ENCODE results near the gene FSIP1.

Gene FSIP1

DNA sequence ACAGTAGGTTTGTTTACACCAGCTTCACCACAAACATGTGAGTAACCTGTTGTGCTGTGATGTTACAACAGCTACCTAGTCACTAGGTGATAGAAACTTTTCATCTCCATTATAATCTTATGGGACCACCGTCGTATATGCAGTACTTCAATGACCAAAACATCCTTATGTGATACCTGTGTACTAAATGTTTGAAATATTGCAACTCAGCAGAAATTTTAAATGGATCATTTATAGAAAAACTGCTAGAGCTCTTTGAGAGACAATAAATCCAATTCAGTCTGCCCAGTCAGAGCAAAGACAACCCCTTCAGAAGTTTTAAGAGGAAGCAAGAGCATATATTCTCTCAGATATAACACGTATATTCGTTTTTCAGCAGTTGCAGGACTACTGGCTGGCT lies 128.3 kb downstream of the FSIP1 start:
- in situ Hi-C loops (cut with HindIII; ENCODE audit: low sequenced_read_pairs): no loop called here

DNA sequence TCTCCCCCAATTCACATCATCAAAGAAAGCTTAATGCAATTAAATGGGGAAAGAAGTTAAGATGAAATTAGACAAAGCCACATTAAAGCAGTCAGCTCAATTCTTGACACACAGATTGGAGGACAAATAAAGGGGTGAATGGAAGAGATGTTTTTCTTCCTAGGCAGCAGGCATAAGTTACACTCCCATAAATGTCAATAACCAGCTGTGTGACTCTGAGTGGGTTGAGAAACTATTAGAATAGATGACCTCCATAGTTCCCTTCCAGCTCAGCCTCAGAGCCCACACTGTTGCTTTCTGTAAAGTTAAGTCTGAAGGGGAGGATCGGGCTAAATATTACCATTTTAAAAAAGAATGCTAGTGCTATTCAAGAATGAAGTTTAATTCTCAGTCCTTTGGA lies 130.8 kb downstream of the FSIP1 start:
- in situ Hi-C loops (cut with HindIII; ENCODE audit: low sequenced_read_pairs): no loop called here

GRCh38 chr15:39651295-39651694 lies 131.3 kb downstream of the FSIP1 start:
- in situ Hi-C loops (cut with HindIII; ENCODE audit: low sequenced_read_pairs): no loop called here

GRCh38 chr15:39649757-39650156 lies 132.9 kb downstream of the FSIP1 start:
- in situ Hi-C loops (cut with HindIII; ENCODE audit: low sequenced_read_pairs): no loop called here

DNA sequence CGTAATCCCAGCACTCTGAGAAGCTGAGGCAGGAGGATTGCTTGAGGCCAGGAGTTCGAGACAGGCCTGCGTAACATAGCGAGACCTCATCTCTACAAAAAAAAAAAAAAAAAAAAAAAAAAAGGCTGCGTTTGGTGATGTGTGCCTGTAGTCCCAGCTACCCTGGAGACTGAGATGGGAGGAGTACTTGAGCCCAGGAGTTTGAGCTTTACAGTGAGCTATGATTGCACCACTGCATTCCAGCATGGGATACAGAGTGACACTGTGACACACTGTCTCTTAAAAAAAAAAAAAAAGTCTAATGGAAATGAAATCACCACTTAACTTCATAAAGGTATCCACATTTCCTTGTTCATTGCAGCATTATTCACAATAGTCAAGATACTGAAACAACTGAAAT lies 136.2 kb downstream of the FSIP1 start:
- in situ Hi-C loops (cut with HindIII; ENCODE audit: low sequenced_read_pairs): no loop called here

DNA sequence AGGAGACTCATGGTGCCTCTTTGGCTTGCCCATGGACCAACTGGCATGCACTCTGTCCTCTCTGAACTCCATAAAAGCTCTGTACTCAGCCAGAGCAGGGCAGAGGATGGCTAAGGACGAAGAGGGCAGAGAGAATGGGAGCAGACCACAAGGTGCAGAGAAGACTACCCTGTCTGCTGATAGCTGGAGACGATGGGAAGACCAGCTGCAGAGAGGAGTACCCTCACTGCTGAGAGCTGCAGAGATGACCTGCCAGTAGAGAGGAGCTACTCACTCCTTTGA lies 136.7 kb downstream of the FSIP1 start:
- in situ Hi-C loops (cut with HindIII; ENCODE audit: low sequenced_read_pairs): no loop called here

DNA sequence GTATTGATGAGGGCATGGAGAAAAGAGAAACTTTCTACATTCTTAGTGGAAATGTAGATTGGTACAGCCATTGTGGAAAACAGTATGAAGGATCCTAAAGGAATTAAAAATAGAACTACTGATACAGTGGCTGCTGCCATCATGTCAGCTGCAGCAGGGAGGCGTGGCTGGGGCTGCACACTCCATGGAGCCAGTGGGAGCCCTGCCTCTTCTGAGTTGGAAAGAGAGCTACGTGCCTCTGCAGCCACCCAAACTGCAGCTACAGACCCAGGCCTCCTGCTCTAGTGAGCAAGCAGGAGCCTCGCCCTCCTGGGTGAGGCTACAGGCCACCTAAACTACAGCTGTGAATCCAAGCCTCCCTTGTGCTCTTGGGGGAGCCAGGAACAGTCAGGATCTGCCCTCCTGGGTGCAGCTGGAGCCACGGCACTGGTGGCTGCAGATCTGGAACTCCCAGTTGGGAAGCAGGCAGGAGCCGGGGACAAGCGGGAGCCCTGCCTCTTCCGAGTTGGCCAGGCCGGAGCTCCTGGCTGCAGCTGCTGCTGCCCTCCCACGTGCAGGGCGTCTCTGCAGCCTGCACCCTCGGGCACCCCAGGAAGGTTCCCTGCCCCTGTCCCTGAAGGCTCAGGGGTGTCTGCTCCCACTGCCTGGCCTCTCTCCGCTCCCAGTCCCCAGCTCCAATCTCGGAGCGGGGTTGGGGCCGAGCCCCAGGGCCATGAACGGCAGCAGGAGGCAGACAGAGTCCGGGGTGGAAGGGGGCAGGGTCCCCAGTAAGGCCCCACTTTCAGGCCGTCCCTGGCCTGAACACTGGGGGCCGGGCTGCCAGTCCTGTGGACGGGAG lies 137.3 kb downstream of the FSIP1 start:
- in situ Hi-C loops (cut with HindIII; ENCODE audit: low sequenced_read_pairs): no loop called here

DNA sequence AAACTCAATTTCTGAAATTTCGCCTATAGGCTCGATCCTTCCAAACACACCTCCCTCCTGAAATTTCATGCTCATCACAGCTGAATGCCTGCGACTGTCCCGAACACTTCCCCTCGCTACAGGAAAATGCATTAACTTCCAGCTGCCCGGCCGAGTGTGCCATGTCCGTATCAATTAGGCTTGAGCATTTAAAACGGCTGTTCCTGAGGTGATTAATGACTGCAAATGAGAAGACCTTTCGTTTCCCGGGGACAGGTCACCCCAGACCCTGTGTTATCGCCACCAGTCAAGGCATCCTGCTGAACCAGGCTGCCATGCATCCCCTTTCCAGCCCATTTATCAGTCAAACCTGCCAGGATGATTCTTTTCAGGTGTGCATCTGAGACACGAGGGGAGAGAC lies 138.5 kb downstream of the FSIP1 start:
- in situ Hi-C loops (cut with HindIII; ENCODE audit: low sequenced_read_pairs): no loop called here

DNA sequence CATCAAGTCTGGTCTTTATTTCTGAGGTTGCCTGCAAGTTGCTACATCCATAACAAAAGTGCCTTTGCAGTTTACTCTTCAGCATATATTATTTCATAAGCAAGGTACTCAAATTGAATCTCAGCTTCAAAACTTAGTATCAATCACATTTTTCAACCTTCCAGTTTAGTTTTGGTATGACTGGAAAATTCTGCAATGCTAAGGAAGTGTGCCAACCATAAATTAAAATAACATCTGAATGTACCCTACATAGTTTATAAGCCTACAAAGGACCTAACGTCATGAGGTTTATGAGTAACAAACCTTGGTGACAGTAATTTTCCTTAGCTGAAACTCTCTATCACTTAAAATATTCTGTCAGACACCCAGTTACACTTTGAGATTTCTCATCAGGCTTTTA lies 138.9 kb downstream of the FSIP1 start:
- in situ Hi-C loops (cut with HindIII; ENCODE audit: low sequenced_read_pairs): no loop called here

DNA sequence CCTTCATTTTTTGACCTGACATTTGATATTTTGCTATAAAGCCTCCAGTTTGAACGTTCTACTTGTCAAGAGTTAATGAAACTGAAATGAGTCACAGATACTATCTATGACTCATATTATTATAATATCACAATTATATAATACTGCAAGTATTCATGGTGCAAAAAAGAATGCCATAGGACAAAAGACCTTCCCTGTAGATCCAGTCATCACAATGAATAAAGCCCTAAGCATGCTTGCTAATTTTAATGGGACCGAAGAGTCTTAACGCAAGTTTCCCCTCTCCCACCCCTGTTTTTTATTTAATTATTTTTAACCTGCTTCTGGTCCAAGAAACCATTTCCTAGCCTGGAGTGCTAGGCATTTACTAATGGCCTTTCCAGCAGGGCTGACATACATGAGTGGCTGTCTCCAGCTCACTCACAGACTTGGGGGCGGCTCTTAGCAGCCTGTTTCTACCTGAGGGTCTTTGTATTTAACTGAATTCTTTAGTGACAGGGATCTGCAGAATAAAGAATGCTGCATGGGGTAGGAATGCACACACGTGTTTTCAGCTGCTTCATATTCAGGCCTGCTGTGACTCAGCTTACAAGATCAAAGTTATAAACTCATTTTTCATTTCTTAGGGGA lies 140.5 kb downstream of the FSIP1 start:
- in situ Hi-C loops (cut with HindIII; ENCODE audit: low sequenced_read_pairs): no loop called here

- in situ Hi-C loops (cut with HindIII; ENCODE audit: low sequenced_read_pairs): no loop called here
Observed at GRCh38 chr15:39641191-39641889, 141.3 kb downstream of the FSIP1 start.

DNA sequence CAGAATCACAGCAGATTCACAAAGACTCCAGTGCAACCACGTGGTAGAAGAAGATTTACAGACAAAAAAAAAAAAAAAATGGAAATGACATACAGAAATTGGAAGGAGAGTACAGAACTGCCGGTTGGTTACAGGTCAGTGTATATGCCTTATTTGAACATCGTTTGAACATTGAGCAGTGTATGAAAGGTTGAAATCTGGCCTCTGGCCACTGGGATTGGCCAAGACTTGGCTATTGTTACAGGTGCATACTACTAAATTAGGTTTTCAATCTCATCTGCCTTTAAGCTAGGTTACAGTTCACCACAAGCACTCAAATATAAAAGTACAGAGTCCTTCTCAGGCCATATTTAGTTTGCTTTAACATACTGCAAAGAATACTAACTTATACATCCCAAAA lies 142.0 kb downstream of the FSIP1 start:
- in situ Hi-C loops (cut with HindIII; ENCODE audit: low sequenced_read_pairs): no loop called here

DNA sequence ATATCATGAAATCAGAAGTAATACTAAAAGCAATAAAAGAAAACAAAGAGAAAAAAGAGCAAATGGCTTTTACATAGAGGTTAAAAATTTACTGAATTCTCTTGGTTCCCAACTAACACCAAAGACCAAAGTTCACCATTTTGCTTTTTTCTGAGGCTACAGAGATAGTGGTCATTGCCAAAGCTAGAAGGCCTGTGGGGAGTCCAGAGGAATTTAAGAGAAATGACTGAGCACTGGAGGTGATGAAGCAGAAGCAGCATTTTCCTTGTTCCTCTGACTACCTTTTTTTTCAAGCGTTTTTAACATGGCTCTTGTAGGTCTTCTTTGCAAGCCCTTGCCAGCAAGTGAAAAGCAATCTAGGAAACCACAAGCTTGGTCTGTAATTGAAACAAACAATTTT lies 143.6 kb downstream of the FSIP1 start:
- in situ Hi-C loops (cut with HindIII; ENCODE audit: low sequenced_read_pairs): no loop called here

DNA sequence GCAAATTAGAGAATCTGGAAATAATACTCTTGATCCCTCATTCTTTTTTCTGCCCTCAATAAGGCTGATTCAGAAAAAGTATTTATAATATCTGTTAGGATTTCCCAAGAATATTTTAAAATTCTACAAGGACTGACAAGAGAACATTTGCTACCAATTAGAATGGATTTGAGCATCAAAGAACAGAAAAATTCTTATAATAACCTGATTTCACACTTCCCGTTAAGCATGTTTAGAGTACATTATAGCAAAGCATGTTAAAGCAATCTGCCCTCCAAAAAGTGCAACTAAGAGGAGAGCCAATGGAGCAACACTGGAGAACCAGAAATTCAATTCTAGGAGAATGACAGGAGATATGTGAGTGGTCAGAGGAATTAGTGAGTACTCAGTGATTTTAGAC lies 144.6 kb downstream of the FSIP1 start:
- in situ Hi-C loops (cut with HindIII; ENCODE audit: low sequenced_read_pairs): no loop called here

- in situ Hi-C loops (cut with HindIII; ENCODE audit: low sequenced_read_pairs): loop anchor here (5.0 kb wide), 1 partner anchor 91 kb away; no protein-coding TSS in a partner anchor
Observed at GRCh38 chr15:39631357-39631756, 151.3 kb downstream of the FSIP1 start.

DNA sequence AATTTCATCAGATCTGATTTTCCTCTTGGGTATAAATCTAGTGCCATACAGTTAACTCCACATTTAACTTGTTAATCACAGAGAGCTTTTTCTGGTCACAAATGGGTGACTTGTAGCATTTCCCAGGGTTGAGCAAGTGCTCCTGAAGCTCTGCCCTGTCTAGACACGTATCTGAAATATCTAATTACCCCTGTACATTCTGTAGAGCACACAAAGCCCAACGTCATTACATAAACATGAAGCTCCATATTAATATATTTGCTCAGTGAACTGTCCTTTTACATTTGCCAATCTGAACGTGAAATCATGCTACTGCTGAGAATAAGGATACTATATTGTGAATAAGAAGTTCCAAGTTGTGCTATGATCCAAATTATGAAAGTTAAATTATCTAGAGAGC lies 152.7 kb downstream of the FSIP1 start:
- in situ Hi-C loops (cut with HindIII; ENCODE audit: low sequenced_read_pairs): loop anchor here (5.0 kb wide), 1 partner anchor 92 kb away; no protein-coding TSS in a partner anchor

DNA sequence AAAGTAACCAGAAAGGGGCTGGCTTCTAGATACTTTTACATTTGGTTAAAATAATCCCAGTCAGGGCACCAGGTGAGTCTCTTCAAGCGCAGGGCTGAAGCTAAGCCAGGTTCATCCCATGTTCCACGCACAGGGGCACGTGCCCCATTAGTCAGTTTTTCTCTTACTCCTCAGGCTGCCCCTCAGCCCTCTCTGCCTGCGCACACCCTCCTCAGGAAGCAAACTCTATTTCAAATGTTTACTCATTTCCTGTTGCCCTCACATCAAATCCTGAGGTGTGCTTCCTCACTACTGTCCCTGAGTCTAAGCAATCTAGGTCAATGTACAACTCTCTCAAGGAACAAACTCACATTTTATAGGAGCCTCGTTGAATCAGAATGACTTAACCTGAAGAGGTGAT lies 153.3 kb downstream of the FSIP1 start:
- in situ Hi-C loops (cut with HindIII; ENCODE audit: low sequenced_read_pairs): no loop called here

DNA sequence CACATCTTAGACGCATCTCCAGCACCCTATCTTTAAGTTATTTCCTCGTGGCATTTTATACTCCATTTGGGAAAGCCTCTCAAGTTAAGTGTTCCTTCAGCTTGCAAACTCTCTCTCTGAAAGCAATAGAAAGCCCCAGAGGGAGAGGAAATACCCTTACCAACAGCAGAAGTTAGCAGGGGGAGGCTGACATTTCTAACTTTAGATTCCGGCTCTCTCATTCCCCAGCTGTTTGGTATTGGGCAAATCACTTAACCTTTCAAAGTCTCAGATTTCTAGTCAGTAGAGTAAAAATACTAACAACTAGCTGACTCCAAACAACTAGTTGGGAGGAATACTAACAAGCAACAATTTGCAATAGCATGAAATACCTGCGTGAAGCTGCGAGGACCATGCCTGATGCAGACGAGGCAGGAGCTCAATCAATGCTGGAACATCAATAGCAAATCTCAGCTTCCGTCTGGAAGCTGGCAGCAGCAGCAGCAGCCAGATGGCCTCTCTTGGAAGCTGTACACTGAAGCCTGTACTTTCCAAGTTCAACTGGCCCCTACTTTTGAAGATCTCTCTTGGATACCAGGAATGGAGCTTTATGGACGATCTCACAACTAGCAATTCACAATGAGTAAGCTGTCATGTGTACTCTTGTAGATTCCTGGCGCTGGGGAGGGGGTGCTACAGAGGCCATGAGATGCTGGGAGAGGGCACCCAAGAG lies 153.9 kb downstream of the FSIP1 start:
- in situ Hi-C loops (cut with HindIII; ENCODE audit: low sequenced_read_pairs): no loop called here

- in situ Hi-C loops (cut with HindIII; ENCODE audit: low sequenced_read_pairs): no loop called here
Observed at GRCh38 chr15:39628144-39628508, 154.5 kb downstream of the FSIP1 start.

DNA sequence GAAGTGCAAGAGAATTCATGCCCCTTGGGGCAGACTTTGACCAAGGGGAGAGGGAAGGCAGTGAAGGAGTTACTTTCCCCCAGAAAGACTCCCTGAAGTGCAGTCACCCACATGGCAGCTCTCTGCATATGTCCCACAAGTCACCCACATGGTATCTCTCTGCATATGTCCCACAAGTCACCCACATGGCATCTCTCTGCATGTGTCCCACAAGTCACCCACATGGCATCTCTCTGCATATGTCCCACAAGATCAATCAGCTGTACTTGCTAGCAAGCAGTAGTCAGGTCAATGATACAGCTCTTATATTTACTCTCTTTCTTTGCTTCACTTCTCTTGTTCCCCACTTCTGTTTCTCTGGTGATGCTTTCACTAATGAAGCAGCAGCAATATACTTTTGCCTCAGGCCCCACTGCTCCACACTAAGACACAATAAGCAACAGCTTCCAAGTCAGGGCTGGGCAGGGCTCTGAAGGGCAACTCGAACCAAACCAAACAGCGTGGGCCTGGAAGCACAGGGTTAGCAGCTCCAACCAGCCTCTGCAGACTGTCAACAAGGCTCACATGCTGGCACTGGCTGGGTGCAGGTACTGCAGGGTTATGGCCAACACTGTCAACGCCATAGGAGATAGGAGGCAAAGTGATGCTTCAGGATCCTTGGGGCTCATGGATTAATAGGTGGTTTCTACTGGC lies 155.0 kb downstream of the FSIP1 start:
- in situ Hi-C loops (cut with HindIII; ENCODE audit: low sequenced_read_pairs): no loop called here

GRCh38 chr15:39625856-39626255 lies 156.8 kb downstream of the FSIP1 start:
- in situ Hi-C loops (cut with HindIII; ENCODE audit: low sequenced_read_pairs): no loop called here

Data from endothelial cell of hepatic sinusoid (primary cell).